ENCODE results near the gene RTL10. TPM values are rescaled to one million over a fixed set of nuclear protein-coding genes. Genes with fewer than 3 reads are reported as not detected.

Gene RTL10
- total and polyA plus RNA-seq, 2 of the 13 experiments (the other 11 are each of a cell fraction or from before 2014, with no cell fraction given), result 14.1 to 15.8 TPM

GRCh38 chr22:19818324-19819207, 36.1 kb downstream of the RTL10 start:
- DNase-seq (ENCODE audit: low spot score) (no peak), ATAC-seq (peak; percentile 18; the same call in 1 of the 3 replicates), FAIRE-seq (no peak)
- CTCF ChIA-PET (ENCODE audit: low intra/inter-chr PET ratio, low total read pairs), result no interaction called here
- BruUV-seq (replicated peaks), result no TSS peak
- H3K27ac ChIP-seq (ENCODE audit: extremely low read length, insufficient read depth, low read length), result no peak overlapping the region
- no peak for TF ChIP-seq POLR2G (IDR thresholded peaks at IDR 0.05; ENCODE audit: low read depth, low read length)
- TF ChIP-seq TBP (CRISPR knock-in tag; IDR thresholded peaks at IDR 0.05), result no peak
- TF ChIP-seq EED (CRISPR knock-in tag; IDR thresholded peaks at IDR 0.05), result no peak
- TF ChIP-seq CTCF (CRISPR knock-in tag; IDR thresholded peaks at IDR 0.05), result 0 out of 2 replicates have a peak, but pooled peaks have one; percentile 7
- no peak for TF ChIP-seq SAP130 (CRISPR knock-in tag; IDR thresholded peaks at IDR 0.05; ENCODE audit: low read depth)
- TF ChIP-seq GLI4 (CRISPR knock-in tag; IDR thresholded peaks at IDR 0.05; ENCODE audit: borderline replicate concordance), result no peak
- H3K79me2 ChIP-seq (ENCODE audit: insufficient read depth, low read length), result no peaks in the 10 kb centered on the region
- POLR2A ChIA-PET, result no interaction called here
- H2AFZ ChIP-seq (ENCODE audit: low read length), result no peak overlapping the region
- no peak overlapping the region for H3K4me3 ChIP-seq (replicated peaks in 1 of 3; ENCODE audit: insufficient read depth in 1 of 3, low read depth in 2 of 3, low read length in 3 of 3)
- no peak overlapping the region for H3K9ac ChIP-seq (ENCODE audit: insufficient read depth, low read depth, low read length)
- no peaks in the 10 kb centered on the region for H3K36me3 ChIP-seq (replicated peaks in 1 of 2; ENCODE audit: control insufficient read depth in 1 of 2, insufficient read depth in 2 of 2, low read length in 2 of 2)
- no peaks in the 10 kb centered on the region for H3K9me3 ChIP-seq (ENCODE audit: low read length)
- intact Hi-C loops (cut with micrococcal nuclease; ENCODE audit: unreplicated experiment), result no loop called here
- no peak overlapping the region for H3K4me2 ChIP-seq (ENCODE audit: low read depth, low read length)
- peaks cover 9% of the 10 kb centered on the region for H3K4me1 ChIP-seq (ENCODE audit: insufficient read depth, low read length)
- H3K27me3 ChIP-seq (ENCODE audit: control insufficient read depth in 1 of 2, insufficient read depth in 2 of 2, low read length in 2 of 2), result no peaks in the 10 kb centered on the region
- WGBS (ENCODE audit: low lambda C conversion rate), result 81% methylated on average over 5 of the region's 17 CpGs
- in situ Hi-C loops (cut with HindIII; ENCODE audit: extremely low pct_ligation_motif_present, low pct_unique_long_range_greater_than_20kb), result no loop called here
- no peaks in the 10 kb centered on the region for H4K20me1 ChIP-seq (ENCODE audit: insufficient read depth, low read length)

Measured in HepG2 (cell line).